ENCODE data around the gene ADPRHL1. TPM values are rescaled to one million over a fixed set of nuclear protein-coding genes. Genes with fewer than 3 reads are reported as not detected.

Gene ADPRHL1
- total RNA-seq, 1 experiment from 2014 or later: 1.5 TPM

- TF ChIP-seq, protein P1, sequence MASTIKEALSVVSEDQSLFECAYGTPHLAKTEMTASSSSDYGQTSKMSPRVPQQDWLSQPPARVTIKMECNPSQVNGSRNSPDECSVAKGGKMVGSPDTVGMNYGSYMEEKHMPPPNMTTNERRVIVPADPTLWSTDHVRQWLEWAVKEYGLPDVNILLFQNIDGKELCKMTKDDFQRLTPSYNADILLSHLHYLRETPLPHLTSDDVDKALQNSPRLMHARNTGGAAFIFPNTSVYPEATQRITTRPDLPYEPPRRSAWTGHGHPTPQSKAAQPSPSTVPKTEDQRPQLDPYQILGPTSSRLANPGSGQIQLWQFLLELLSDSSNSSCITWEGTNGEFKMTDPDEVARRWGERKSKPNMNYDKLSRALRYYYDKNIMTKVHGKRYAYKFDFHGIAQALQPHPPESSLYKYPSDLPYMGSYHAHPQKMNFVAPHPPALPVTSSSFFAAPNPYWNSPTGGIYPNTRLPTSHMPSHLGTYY (CRISPR knock-in tag; IDR thresholded peaks at IDR 0.05): no peak
Measured at GRCh38 chr13:113428871-113429607, 24.2 kb downstream of the ADPRHL1 start (continued).

DNA sequence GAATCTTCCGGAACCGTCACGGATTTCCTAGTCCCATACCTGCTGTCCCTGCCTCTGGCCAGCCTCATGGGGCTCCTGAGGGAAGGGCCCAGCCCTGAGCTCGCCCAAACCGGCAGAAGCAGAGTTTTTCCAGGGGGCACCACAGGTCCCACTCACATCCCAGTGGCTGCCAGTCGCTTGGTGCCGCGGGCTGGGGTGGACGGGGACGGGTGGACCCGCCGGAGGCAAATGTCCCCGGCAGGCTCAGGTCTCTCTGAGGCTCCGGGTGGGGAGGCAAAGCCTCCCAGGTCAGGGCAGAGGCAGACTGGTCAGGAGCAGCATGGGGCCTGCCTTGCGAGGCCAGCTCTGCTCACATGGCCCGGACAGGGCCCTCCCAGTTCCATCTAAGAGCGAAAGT is 24.8 kb downstream of the ADPRHL1 start:
- H3K4me1 Mint-ChIP-seq: no peaks in the 10 kb centered on the region
- CTCF ChIA-PET: interaction anchor here (0.8 to 2.6 kb wide), 2 partner anchors 23 to 134 kb away, joined by 4 to 11 read pairs; no protein-coding TSS in a partner anchor
- H3K27ac Mint-ChIP-seq: peak overlapping the region; percentile 68; the same call in 1 of the 2 replicates
- POLR2A ChIA-PET: no interaction called here
- H3K36me3 Mint-ChIP-seq: no peaks in the 10 kb centered on the region
- ATAC-seq (no peak), DNase-seq (ENCODE audit: low spot score) (no peak)
- H3K9me3 Mint-ChIP-seq: no peaks in the 10 kb centered on the region
- H3K27me3 Mint-ChIP-seq (ENCODE audit: low read depth): no peaks in the 10 kb centered on the region
- H3K4me3 Mint-ChIP-seq: no peak overlapping the region
- TF ChIP-seq, protein P2, sequence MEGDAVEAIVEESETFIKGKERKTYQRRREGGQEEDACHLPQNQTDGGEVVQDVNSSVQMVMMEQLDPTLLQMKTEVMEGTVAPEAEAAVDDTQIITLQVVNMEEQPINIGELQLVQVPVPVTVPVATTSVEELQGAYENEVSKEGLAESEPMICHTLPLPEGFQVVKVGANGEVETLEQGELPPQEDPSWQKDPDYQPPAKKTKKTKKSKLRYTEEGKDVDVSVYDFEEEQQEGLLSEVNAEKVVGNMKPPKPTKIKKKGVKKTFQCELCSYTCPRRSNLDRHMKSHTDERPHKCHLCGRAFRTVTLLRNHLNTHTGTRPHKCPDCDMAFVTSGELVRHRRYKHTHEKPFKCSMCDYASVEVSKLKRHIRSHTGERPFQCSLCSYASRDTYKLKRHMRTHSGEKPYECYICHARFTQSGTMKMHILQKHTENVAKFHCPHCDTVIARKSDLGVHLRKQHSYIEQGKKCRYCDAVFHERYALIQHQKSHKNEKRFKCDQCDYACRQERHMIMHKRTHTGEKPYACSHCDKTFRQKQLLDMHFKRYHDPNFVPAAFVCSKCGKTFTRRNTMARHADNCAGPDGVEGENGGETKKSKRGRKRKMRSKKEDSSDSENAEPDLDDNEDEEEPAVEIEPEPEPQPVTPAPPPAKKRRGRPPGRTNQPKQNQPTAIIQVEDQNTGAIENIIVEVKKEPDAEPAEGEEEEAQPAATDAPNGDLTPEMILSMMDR (IDR thresholded peaks at IDR 0.05): no peak
- TF ChIP-seq, protein P3, sequence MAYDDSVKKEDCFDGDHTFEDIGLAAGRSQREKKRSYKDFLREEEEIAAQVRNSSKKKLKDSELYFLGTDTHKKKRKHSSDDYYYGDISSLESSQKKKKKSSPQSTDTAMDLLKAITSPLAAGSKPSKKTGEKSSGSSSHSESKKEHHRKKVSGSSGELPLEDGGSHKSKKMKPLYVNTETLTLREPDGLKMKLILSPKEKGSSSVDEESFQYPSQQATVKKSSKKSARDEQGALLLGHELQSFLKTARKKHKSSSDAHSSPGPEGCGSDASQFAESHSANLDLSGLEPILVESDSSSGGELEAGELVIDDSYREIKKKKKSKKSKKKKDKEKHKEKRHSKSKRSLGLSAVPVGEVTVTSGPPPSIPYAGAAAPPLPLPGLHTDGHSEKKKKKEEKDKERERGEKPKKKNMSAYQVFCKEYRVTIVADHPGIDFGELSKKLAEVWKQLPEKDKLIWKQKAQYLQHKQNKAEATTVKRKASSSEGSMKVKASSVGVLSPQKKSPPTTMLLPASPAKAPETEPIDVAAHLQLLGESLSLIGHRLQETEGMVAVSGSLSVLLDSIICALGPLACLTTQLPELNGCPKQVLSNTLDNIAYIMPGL (CRISPR knock-in tag; IDR thresholded peaks at IDR 0.05): no peak
- TF ChIP-seq, protein P4, sequence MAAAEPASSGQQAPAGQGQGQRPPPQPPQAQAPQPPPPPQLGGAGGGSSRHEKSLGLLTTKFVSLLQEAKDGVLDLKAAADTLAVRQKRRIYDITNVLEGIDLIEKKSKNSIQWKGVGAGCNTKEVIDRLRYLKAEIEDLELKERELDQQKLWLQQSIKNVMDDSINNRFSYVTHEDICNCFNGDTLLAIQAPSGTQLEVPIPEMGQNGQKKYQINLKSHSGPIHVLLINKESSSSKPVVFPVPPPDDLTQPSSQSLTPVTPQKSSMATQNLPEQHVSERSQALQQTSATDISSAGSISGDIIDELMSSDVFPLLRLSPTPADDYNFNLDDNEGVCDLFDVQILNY (CRISPR knock-in tag; IDR thresholded peaks at IDR 0.05): no peak
- no peak for TF ChIP-seq ETV6 (CRISPR knock-in tag; IDR thresholded peaks at IDR 0.05)
- no peak for TF ChIP-seq NR3C1 (CRISPR knock-in tag; conservative IDR thresholded peaks at IDR 0.05; ENCODE audit: low read depth)
- TF ChIP-seq MAX (CRISPR knock-in tag; IDR thresholded peaks at IDR 0.05): no peak
- TF ChIP-seq, protein P5, sequence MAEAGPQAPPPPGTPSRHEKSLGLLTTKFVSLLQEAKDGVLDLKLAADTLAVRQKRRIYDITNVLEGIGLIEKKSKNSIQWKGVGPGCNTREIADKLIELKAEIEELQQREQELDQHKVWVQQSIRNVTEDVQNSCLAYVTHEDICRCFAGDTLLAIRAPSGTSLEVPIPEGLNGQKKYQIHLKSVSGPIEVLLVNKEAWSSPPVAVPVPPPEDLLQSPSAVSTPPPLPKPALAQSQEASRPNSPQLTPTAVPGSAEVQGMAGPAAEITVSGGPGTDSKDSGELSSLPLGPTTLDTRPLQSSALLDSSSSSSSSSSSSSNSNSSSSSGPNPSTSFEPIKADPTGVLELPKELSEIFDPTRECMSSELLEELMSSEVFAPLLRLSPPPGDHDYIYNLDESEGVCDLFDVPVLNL (CRISPR knock-in tag; IDR thresholded peaks at IDR 0.05; ENCODE audit: borderline replicate concordance, low read depth): no peak
- no peak for TF ChIP-seq ZNF416 (CRISPR knock-in tag; IDR thresholded peaks at IDR 0.05)
- no peak for TF ChIP-seq JUN (CRISPR knock-in tag; IDR thresholded peaks at IDR 0.05)
- no peak for TF ChIP-seq ARID4B (CRISPR knock-in tag; IDR thresholded peaks at IDR 0.05; ENCODE audit: borderline replicate concordance)
- TF ChIP-seq ZNF425 (CRISPR knock-in tag; conservative IDR thresholded peaks at IDR 0.05): no peak
- TF ChIP-seq JAZF1 (CRISPR knock-in tag; IDR thresholded peaks at IDR 0.05): no peak
- no peak for TF ChIP-seq ZNF512 (CRISPR knock-in tag; IDR thresholded peaks at IDR 0.05; ENCODE audit: borderline replicate concordance)
- no peak for TF ChIP-seq ZNF281 (CRISPR knock-in tag; IDR thresholded peaks at IDR 0.05)
